BE2C (cell line): ENCODE measurements around the gene TERT.

Experiments
- DNase-seq: peaks from one replicate; pipeline ENCODE4 v3.0.0-alpha.2; 2020
- H3K27me3 ChIP-seq: fragments of 250-450 bp; sonication (Bioruptor Pico); 2 replicates; pipeline ENCODE4 v1.5.1; 2020; ENCODE audit warnings: mild to moderate bottlenecking
- H3K36me3 ChIP-seq: fragments of 250-450 bp; sonication (Bioruptor Pico); 2 replicates; pipeline ENCODE4 v1.5.1; 2020; ENCODE audit warnings: mild to moderate bottlenecking
- H3K4me1 ChIP-seq: fragments of 250-450 bp; sonication (Bioruptor Pico); 2 replicates; pipeline ENCODE4 v1.5.1; 2020
- H3K4me3 ChIP-seq: 2 replicates; pipeline ENCODE4 v1.5.1; 2011; ENCODE audit warnings: low read depth, low read length
- H3K9me3 ChIP-seq: fragments of 250-450 bp; sonication (Bioruptor Pico); 2 replicates; pipeline ENCODE4 v1.5.1; 2020
- TF ChIP-seq, protein P1 (sequence below): IDR thresholded peaks from 2 replicates; pipeline ENCODE4 v1.5.1; 2012; ENCODE audit warnings: mild to moderate bottlenecking, low read depth, low read length

TERT gene

DNA sequence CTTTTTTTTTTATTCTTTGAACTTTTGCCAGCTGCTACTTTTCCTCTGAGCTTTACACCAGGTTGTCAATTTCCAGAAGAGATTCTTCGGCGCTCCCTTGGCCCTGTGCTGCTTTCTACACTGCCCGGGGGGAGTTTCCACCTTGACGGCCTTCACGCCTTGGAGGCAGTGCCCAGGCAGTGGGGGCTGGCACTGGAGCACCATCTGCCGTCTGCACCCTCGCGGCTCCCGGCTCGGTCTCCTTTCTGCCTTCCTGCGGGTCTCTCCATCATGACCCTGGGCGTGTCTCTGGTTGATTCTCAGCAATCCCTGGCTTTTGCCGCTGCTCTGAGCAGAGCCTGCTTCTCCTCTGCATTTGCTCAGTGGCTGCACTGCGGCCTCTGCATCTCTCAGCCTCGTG lies 66.7 kb downstream of the TERT start:
- H3K4me3 ChIP-seq = no peak overlapping the region

GRCh38 chr5:1227667-1228066 lies 67.2 kb downstream of the TERT start:
- Histone ChIP-seq H3K4me1 (no peaks in the 10 kb centered on the region), H3K36me3 (no peaks in the 10 kb centered on the region), H3K27me3 (no peaks in the 10 kb centered on the region), H3K4me3 (no peak overlapping the region), H3K9me3 (no peaks in the 10 kb centered on the region)
- DNase-seq = no peak
- TF ChIP-seq, protein P1, sequence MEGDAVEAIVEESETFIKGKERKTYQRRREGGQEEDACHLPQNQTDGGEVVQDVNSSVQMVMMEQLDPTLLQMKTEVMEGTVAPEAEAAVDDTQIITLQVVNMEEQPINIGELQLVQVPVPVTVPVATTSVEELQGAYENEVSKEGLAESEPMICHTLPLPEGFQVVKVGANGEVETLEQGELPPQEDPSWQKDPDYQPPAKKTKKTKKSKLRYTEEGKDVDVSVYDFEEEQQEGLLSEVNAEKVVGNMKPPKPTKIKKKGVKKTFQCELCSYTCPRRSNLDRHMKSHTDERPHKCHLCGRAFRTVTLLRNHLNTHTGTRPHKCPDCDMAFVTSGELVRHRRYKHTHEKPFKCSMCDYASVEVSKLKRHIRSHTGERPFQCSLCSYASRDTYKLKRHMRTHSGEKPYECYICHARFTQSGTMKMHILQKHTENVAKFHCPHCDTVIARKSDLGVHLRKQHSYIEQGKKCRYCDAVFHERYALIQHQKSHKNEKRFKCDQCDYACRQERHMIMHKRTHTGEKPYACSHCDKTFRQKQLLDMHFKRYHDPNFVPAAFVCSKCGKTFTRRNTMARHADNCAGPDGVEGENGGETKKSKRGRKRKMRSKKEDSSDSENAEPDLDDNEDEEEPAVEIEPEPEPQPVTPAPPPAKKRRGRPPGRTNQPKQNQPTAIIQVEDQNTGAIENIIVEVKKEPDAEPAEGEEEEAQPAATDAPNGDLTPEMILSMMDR = no peak

More for the DNA sequence above, 66.7 kb downstream of the TERT start:
- no peak for DNase-seq
- H3K27me3 ChIP-seq = no peaks in the 10 kb centered on the region
- H3K9me3 ChIP-seq = no peaks in the 10 kb centered on the region
- no peaks in the 10 kb centered on the region for H3K4me1 ChIP-seq
- H3K36me3 ChIP-seq = no peaks in the 10 kb centered on the region
- TF ChIP-seq, protein P1 = no peak

GRCh38 chr5:1226839-1227581 lies 67.9 kb downstream of the TERT start:
- TF ChIP-seq, protein P1 = no peak
- Histone ChIP-seq H3K27me3 (no peaks in the 10 kb centered on the region), H3K36me3 (no peaks in the 10 kb centered on the region), H3K4me1 (no peaks in the 10 kb centered on the region), H3K9me3 (no peaks in the 10 kb centered on the region), H3K4me3 (no peak overlapping the region)
- no peak for DNase-seq

- H3K4me1 ChIP-seq = no peaks in the 10 kb centered on the region
Observed at GRCh38 chr5:1226231-1226630, 68.6 kb downstream of the TERT start.

DNA sequence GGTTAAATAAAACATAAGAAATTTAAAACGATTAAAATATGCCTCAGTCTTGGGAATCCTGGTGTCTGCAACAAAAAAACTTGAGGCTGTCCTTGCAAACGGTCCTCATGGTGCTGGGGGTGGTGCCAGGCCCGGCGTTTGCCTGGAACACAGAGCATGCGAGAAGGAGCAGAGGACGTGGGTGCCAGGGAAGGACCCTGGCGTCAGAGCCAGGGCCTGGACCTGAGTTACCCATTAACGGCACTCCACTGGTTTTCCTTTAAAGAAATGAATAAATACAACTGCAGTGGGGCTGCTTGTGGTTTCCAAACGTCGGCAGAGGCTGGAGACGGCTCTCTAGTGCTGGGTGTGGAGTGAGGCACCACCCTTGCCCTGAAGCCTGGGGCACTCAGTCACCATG lies 69.8 kb downstream of the TERT start, which contains the start of gene SLC6A18:
Gene SLC6A18 (plus strand): TSS at position 301 of the 400 bp plus-strand sequence. CDS start 97 bp downstream, at position 398.
- TF ChIP-seq, protein P1 = no peak
- no peak for DNase-seq
- no peaks in the 10 kb centered on the region for H3K4me1 ChIP-seq
- H3K36me3 ChIP-seq = no peaks in the 10 kb centered on the region
- no peaks in the 10 kb centered on the region for H3K27me3 ChIP-seq
- H3K4me3 ChIP-seq = no peak within 1 kb of the TSS
- no peaks in the 10 kb centered on the region for H3K9me3 ChIP-seq

More at GRCh38 chr5:1226231-1226630, 68.6 kb downstream of the TERT start:
- DNase-seq = no peak
- no peak overlapping the region for H3K4me3 ChIP-seq
- TF ChIP-seq, protein P1 = no peak
- H3K9me3 ChIP-seq = no peaks in the 10 kb centered on the region
- H3K27me3 ChIP-seq = no peaks in the 10 kb centered on the region
- H3K36me3 ChIP-seq = no peaks in the 10 kb centered on the region

DNA sequence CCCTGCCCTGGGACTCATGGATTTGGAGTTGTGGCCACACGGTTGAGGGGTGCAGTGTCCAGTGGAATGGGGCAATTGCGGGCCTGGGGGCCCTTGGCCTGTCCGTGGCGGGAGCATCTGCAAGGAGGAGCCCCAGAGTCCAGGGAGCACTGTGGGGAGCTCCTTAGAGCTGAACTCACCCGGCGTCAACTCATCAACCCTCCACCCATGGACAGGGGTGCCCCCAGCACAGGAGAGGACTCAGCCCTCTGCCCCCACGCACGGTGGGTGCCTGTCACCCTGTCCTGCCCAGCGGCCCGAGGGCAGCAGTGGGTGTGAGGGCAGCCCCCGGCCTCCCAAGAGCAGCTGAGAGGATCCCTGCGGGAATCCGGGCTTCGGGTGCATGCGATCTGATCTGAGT lies 70.2 kb downstream of the TERT start:
- no peaks in the 10 kb centered on the region for H3K27me3 ChIP-seq
- H3K9me3 ChIP-seq = no peaks in the 10 kb centered on the region
- H3K4me1 ChIP-seq = no peaks in the 10 kb centered on the region
- TF ChIP-seq, protein P1 = no peak
- H3K36me3 ChIP-seq = no peaks in the 10 kb centered on the region
- no peak for DNase-seq
- no peak overlapping the region for H3K4me3 ChIP-seq
